ENCODE measurements around the gene CCNI2.

CCNI2 gene

DNA sequence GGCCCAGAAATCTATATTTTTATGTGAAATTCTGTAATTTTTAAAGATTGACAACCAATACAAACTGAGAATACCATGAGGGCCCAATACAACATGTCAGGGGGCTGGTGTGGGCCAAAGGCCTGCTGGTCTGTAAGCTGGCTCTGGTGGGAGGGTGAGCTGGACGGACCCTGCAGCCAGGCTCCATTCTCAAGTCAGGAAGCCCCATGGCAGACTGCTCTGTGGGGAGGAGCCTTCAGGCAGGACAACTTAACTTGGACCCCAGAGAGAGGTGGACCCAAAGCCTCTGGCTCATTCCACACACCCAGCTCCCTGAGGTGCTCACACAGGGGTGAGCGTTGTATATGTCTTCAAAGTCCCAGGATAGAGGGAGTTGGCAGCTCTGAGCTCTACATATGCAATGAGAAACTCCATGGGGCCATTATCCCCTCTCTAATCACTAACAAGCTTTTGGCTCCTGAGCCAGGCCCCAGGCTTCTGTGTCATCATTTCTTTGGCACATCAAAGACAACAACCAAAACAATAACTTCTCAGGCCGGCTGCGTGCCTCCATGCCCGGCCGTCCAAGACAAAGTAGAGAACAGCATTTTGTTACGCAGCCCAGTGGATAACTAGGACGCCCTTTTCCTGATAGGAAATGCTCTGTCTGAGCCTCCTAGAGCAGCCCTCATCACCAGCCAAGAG is 23.4 kb downstream of the CCNI2 start:
- H3K4me3 ChIP-seq (ENCODE audit: low read depth, low read length): no peak overlapping the region
- peaks cover 4% of the 10 kb centered on the region for H3K4me1 ChIP-seq (ENCODE audit: control insufficient read depth, insufficient read depth, low read length)
- no peaks in the 10 kb centered on the region for H3K9me3 ChIP-seq (ENCODE audit: control insufficient read depth, insufficient read depth, low read length)
- H3K36me3 ChIP-seq (ENCODE audit: control insufficient read depth, insufficient read depth, low read length): no peaks in the 10 kb centered on the region
- H3K9ac ChIP-seq (ENCODE audit: low read depth, low read length): no peak overlapping the region
- H3K27me3 ChIP-seq (ENCODE audit: control insufficient read depth, insufficient read depth, low read length): peaks cover 7% of the 10 kb centered on the region

- H3K9me3 ChIP-seq (ENCODE audit: control insufficient read depth, insufficient read depth, low read length): no peaks in the 10 kb centered on the region
- no peaks in the 10 kb centered on the region for H3K36me3 ChIP-seq (ENCODE audit: control insufficient read depth, insufficient read depth, low read length)
- H3K4me3 ChIP-seq (ENCODE audit: low read depth, low read length): no peak overlapping the region
- peaks cover 14% of the 10 kb centered on the region for H3K27me3 ChIP-seq (ENCODE audit: control insufficient read depth, insufficient read depth, low read length)
- H3K4me1 ChIP-seq (ENCODE audit: control insufficient read depth, insufficient read depth, low read length): peaks cover 4% of the 10 kb centered on the region
- no peak overlapping the region for H3K9ac ChIP-seq (ENCODE audit: low read depth, low read length)
Observed at GRCh38 chr5:132771503-132771998, 24.3 kb downstream of the CCNI2 start.

GRCh38 chr5:132772291-132773070 is 25.3 kb downstream of the CCNI2 start:
- no peaks in the 10 kb centered on the region for H3K9me3 ChIP-seq (ENCODE audit: control insufficient read depth, insufficient read depth, low read length)
- no peak overlapping the region for H3K4me3 ChIP-seq (ENCODE audit: low read depth, low read length)
- peaks cover 15% of the 10 kb centered on the region for H3K27me3 ChIP-seq (ENCODE audit: control insufficient read depth, insufficient read depth, low read length)
- H3K9ac ChIP-seq (ENCODE audit: low read depth, low read length): no peak overlapping the region
- H3K36me3 ChIP-seq (ENCODE audit: control insufficient read depth, insufficient read depth, low read length): no peaks in the 10 kb centered on the region
- peaks cover 4% of the 10 kb centered on the region for H3K4me1 ChIP-seq (ENCODE audit: control insufficient read depth, insufficient read depth, low read length)

DNA sequence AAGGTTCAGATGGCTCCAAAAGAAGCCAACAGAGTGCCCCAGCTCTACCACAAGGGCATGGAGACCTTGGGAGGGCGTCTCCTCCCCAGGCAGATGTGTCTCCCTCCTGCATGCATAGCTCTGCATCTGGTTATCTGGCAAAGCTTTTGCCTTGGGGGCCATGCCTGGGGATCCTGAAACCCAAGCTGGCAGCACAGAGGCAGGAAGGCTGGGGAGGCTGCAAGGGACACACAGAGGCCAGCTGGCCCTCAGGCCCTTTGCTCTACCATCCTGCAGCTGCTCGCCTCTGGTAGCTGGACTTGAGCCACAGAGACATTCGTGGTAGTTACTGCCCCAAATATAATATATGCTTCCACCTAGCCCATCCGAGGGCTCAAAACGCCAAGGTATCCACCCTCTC is 25.9 kb downstream of the CCNI2 start:
- no peak overlapping the region for H3K4me3 ChIP-seq (ENCODE audit: low read depth, low read length)
- H3K9me3 ChIP-seq (ENCODE audit: control insufficient read depth, insufficient read depth, low read length): no peaks in the 10 kb centered on the region
- H3K27me3 ChIP-seq (ENCODE audit: control insufficient read depth, insufficient read depth, low read length): peaks cover 22% of the 10 kb centered on the region
- peaks cover 4% of the 10 kb centered on the region for H3K4me1 ChIP-seq (ENCODE audit: control insufficient read depth, insufficient read depth, low read length)
- H3K36me3 ChIP-seq (ENCODE audit: control insufficient read depth, insufficient read depth, low read length): no peaks in the 10 kb centered on the region
- H3K9ac ChIP-seq (ENCODE audit: low read depth, low read length): no peak overlapping the region

- Histone ChIP-seq H3K4me3 (ENCODE audit: low read depth, low read length) (no peak overlapping the region), H3K27me3 (ENCODE audit: control insufficient read depth, insufficient read depth, low read length) (peaks cover 28% of the 10 kb centered on the region), H3K36me3 (ENCODE audit: control insufficient read depth, insufficient read depth, low read length) (no peaks in the 10 kb centered on the region), H3K9me3 (ENCODE audit: control insufficient read depth, insufficient read depth, low read length) (no peaks in the 10 kb centered on the region), H3K4me1 (ENCODE audit: control insufficient read depth, insufficient read depth, low read length) (peaks cover 4% of the 10 kb centered on the region), H3K9ac (ENCODE audit: low read depth, low read length) (no peak overlapping the region)
Observed at GRCh38 chr5:132773601-132774355, 26.6 kb downstream of the CCNI2 start.

- no peak overlapping the region for H3K4me3 ChIP-seq (ENCODE audit: low read depth, low read length)
- no peaks in the 10 kb centered on the region for H3K9me3 ChIP-seq (ENCODE audit: control insufficient read depth, insufficient read depth, low read length)
- peaks cover 35% of the 10 kb centered on the region for H3K27me3 ChIP-seq (ENCODE audit: control insufficient read depth, insufficient read depth, low read length)
- H3K4me1 ChIP-seq (ENCODE audit: control insufficient read depth, insufficient read depth, low read length): peaks cover 4% of the 10 kb centered on the region
- H3K9ac ChIP-seq (ENCODE audit: low read depth, low read length): no peak overlapping the region
- no peaks in the 10 kb centered on the region for H3K36me3 ChIP-seq (ENCODE audit: control insufficient read depth, insufficient read depth, low read length)
Observed at GRCh38 chr5:132774406-132774805, 27.2 kb downstream of the CCNI2 start.

DNA sequence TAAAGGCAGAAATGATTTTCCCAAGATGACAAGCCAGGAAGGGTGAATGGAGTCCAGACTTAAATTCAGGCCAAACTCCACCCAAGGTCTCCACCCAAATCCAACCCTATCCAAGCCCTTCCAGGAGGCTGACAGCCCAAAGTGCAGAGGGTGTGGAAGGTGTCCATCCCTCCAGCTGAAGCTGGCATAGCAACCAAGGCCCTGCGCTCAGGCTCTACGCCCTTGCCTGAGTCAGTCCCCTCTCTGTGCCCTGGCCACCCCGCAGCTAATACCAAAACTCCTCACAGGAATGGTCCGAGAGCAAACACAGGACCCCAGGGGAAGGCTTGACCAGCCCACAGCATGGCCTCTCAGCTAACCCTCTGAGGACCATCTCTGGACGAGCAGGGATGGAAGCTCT is 27.7 kb downstream of the CCNI2 start:
- Histone ChIP-seq H3K27me3 (ENCODE audit: control insufficient read depth, insufficient read depth, low read length) (peaks cover 39% of the 10 kb centered on the region), H3K36me3 (ENCODE audit: control insufficient read depth, insufficient read depth, low read length) (no peaks in the 10 kb centered on the region), H3K4me1 (ENCODE audit: control insufficient read depth, insufficient read depth, low read length) (peaks cover 4% of the 10 kb centered on the region), H3K9me3 (ENCODE audit: control insufficient read depth, insufficient read depth, low read length) (no peaks in the 10 kb centered on the region), H3K9ac (ENCODE audit: low read depth, low read length) (no peak overlapping the region), H3K4me3 (ENCODE audit: low read depth, low read length) (no peak overlapping the region)

DNA sequence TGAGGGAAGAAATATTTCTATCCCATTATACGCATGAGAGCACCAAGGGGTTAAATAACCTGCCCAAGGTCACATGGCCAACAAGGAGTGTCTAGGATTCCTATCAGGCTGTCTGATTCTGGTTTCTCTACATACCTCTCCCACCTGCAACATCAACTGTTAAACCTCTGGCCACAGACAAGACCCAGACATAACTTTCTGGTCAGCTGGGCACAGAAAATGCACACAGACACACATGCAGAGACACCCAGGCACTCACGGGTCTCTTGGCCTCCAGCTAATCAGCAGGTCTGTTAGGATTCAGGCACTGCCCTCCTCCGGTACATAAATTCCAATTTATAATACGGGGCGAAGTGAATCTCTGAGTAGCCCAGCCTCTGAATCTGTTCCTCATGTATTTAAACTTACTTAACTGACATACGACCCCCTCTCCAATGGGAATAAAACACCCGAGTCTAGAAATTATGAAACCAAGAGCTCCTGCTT is 28.3 kb downstream of the CCNI2 start:
- H3K4me1 ChIP-seq (ENCODE audit: control insufficient read depth, insufficient read depth, low read length): peaks cover 4% of the 10 kb centered on the region
- H3K9me3 ChIP-seq (ENCODE audit: control insufficient read depth, insufficient read depth, low read length): no peaks in the 10 kb centered on the region
- H3K36me3 ChIP-seq (ENCODE audit: control insufficient read depth, insufficient read depth, low read length): no peaks in the 10 kb centered on the region
- peaks cover 44% of the 10 kb centered on the region for H3K27me3 ChIP-seq (ENCODE audit: control insufficient read depth, insufficient read depth, low read length)
- H3K4me3 ChIP-seq (ENCODE audit: low read depth, low read length): no peak overlapping the region
- no peak overlapping the region for H3K9ac ChIP-seq (ENCODE audit: low read depth, low read length)

DNA sequence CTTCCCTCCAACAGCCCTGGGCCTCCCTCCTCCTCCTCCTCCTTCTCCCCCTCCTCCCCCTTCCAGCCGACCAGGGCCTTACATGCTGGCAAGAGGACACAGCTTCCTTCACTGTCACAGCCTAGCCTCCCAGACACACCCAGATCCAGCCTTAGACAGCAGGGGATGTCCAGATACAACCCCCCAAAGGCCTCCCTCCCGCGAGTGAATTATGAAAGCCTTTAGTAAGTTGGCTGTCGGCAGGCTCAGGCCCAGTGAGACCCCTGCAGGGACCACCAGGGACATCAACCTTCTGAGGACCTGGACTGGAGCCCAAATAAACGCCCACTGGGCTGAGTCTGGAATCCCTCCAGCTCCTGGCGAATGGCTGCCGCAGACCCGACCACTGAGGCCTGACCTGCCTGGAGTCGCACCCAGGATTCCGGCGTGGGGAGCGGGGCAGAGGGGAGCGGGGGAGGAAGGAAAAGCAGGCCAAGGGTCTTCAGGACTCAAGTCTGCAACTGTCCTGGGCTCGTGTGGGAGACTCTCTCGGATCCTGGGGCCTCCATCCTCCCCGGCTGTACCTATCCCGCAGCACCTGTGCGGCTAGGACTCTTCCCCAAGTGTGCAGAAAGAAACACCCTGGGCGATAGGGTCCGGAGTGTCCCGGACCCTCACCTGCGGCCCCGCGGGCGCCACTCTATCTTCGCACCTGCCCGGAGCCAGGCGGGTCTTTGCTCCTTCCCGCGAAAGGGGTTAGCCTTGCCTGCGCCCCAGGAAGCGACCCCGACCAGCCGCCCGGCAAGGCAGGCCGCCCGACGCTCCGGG is 29.1 kb downstream of the CCNI2 start:
- Histone ChIP-seq H3K27me3 (ENCODE audit: control insufficient read depth, insufficient read depth, low read length) (peaks cover 50% of the 10 kb centered on the region), H3K4me3 (ENCODE audit: low read depth, low read length) (peak overlapping the region; percentile 72), H3K9me3 (ENCODE audit: control insufficient read depth, insufficient read depth, low read length) (no peaks in the 10 kb centered on the region), H3K9ac (ENCODE audit: low read depth, low read length) (no peak overlapping the region), H3K36me3 (ENCODE audit: control insufficient read depth, insufficient read depth, low read length) (no peaks in the 10 kb centered on the region), H3K4me1 (ENCODE audit: control insufficient read depth, insufficient read depth, low read length) (peaks cover 4% of the 10 kb centered on the region)

GRCh38 chr5:132776938-132777208 is 29.6 kb downstream of the CCNI2 start:
- peak overlapping the region; percentile 72 for H3K4me3 ChIP-seq (ENCODE audit: low read depth, low read length)
- H3K9me3 ChIP-seq (ENCODE audit: control insufficient read depth, insufficient read depth, low read length): no peaks in the 10 kb centered on the region
- peaks cover 54% of the 10 kb centered on the region for H3K27me3 ChIP-seq (ENCODE audit: control insufficient read depth, insufficient read depth, low read length)
- peaks cover 2% of the 10 kb centered on the region for H3K4me1 ChIP-seq (ENCODE audit: control insufficient read depth, insufficient read depth, low read length)
- H3K9ac ChIP-seq (ENCODE audit: low read depth, low read length): no peak overlapping the region
- no peaks in the 10 kb centered on the region for H3K36me3 ChIP-seq (ENCODE audit: control insufficient read depth, insufficient read depth, low read length)
